Measurements from ENCODE around the gene MYO10. TPM values are rescaled to one million over a fixed set of nuclear protein-coding genes. Genes with fewer than 3 reads are reported as not detected.

The MYO10 gene
- total and polyA plus RNA-seq, 2 experiments from 2014 or later = 33.7 to 52.4 TPM

DNA sequence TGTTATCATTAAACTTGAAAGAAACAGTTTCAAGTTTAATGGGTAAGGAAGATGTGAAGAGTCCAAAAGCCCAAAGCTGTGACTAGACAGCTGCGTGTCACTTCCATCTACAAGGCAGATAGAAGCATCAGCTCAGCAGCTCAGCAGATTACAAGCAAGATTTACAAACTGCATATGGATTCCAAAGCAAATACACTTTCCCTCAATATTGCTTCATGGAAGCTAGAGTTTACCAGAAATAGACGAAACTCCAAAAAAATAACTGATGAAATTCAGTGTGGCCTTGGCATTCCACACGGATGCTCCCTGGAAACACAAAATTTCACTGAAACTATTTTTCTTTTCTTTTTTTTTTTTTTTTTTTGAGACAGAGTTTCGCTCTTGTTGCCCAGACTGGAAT lies 17.9 kb downstream of the MYO10 start:
- Histone ChIP-seq H3K4me2 (no peak overlapping the region), H3K79me2 (peaks cover 95% of the 10 kb centered on the region), H3K27me3 (no peaks in the 10 kb centered on the region), H4K20me1 (ENCODE audit: insufficient read depth, poor library complexity, severe bottlenecking) (peaks cover 56% of the 10 kb centered on the region), H3K4me3 (no peak overlapping the region), H3K27ac (no peak overlapping the region), H3K9me3 (ENCODE audit: low read depth) (no peaks in the 10 kb centered on the region), H2AFZ (no peak overlapping the region), H3K36me3 (replicated peaks; ENCODE audit: insufficient read depth, low read depth) (no peaks in the 10 kb centered on the region), H3K4me1 (ENCODE audit: insufficient read depth) (peaks cover 6% of the 10 kb centered on the region), H3K9me2 (replicated peaks; ENCODE audit: insufficient read depth) (no peaks in the 10 kb centered on the region)
- TF ChIP-seq EZH2phosphoT487 (IDR thresholded peaks at IDR 0.05; ENCODE audit: low read depth, severe bottlenecking, unreplicated experiment) (no peak), EZH2 (IDR thresholded peaks at IDR 0.05; ENCODE audit: borderline replicate concordance) (no peak)
- TF ChIP-seq, protein P1, sequence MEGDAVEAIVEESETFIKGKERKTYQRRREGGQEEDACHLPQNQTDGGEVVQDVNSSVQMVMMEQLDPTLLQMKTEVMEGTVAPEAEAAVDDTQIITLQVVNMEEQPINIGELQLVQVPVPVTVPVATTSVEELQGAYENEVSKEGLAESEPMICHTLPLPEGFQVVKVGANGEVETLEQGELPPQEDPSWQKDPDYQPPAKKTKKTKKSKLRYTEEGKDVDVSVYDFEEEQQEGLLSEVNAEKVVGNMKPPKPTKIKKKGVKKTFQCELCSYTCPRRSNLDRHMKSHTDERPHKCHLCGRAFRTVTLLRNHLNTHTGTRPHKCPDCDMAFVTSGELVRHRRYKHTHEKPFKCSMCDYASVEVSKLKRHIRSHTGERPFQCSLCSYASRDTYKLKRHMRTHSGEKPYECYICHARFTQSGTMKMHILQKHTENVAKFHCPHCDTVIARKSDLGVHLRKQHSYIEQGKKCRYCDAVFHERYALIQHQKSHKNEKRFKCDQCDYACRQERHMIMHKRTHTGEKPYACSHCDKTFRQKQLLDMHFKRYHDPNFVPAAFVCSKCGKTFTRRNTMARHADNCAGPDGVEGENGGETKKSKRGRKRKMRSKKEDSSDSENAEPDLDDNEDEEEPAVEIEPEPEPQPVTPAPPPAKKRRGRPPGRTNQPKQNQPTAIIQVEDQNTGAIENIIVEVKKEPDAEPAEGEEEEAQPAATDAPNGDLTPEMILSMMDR (IDR thresholded peaks at IDR 0.05; ENCODE audit: poor library complexity) = no peak
- 87% methylated on average over 4 of the region's 4 CpGs for WGBS (ENCODE audit: low lambda C conversion rate, missing lambda C conversion rate)
- no peak for DNase-seq (ENCODE audit: low spot score)

DNA sequence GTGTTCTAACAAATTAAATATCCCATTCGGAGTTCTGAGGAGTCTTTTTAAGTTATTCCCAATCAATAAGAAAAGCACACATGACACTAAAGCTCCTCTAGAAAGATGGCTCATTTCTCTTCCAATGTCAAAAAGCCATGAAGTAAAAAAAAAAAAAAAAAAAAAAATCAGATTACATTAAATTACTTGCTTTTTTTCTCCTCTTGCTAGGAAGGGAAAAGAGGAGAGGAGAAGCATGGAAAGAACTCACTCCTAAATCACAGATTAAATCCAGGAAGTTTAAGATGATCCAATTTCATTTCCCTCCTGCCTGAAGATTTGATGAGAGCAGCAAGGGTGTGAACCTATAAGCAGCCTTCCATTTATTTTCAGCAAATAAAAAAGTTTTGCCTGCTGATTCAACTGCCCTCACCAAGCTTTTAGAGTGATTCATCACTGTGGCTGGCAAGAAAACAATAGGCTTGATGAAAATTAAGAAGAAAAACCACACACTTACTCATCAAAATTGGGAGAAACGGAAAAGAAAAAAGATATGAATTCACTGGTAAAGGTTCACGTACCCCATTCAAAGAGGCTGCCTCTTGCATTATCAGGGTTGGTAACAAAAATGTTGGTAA lies 19.7 kb downstream of the MYO10 start:
- WGBS (ENCODE audit: low lambda C conversion rate, missing lambda C conversion rate) = 95% methylated on average over 3 of the region's 3 CpGs
- Histone ChIP-seq H3K4me3 (no peak overlapping the region), H3K9me3 (ENCODE audit: low read depth) (no peaks in the 10 kb centered on the region), H3K4me1 (ENCODE audit: insufficient read depth) (peaks cover 17% of the 10 kb centered on the region), H3K79me2 (peaks cover 98% of the 10 kb centered on the region), H3K27ac (peak overlapping the region; percentile 12), H3K36me3 (replicated peaks; ENCODE audit: insufficient read depth, low read depth) (no peaks in the 10 kb centered on the region), H3K4me2 (no peak overlapping the region), H3K27me3 (no peaks in the 10 kb centered on the region), H4K20me1 (ENCODE audit: insufficient read depth, poor library complexity, severe bottlenecking) (peaks cover 66% of the 10 kb centered on the region), H2AFZ (no peak overlapping the region), H3K9me2 (replicated peaks; ENCODE audit: insufficient read depth) (no peaks in the 10 kb centered on the region)
- DNase-seq (ENCODE audit: low spot score) = no peak
- TF ChIP-seq EZH2phosphoT487 (IDR thresholded peaks at IDR 0.05; ENCODE audit: low read depth, severe bottlenecking, unreplicated experiment) = no peak
- TF ChIP-seq EZH2 (IDR thresholded peaks at IDR 0.05; ENCODE audit: borderline replicate concordance) = no peak
- TF ChIP-seq, protein P1 (IDR thresholded peaks at IDR 0.05; ENCODE audit: poor library complexity) = no peak

DNA sequence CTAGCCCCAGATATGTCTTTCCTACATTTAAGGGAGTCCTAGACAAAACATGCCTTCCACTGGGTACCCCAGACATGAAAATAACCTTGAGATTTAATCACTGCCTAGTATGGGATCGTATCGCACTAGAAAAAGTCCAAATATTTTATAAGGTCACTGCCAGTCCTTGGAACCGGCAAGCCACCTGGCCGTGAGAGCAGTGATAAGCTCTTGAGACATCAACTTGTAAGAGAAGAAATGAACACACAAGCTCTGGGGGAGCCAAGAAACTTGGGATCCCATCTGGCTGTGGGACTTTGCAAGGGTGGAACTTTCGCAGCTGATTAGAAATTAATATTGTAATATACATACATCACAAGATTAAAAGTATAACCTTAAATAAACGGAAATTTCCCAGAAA lies 21.5 kb downstream of the MYO10 start:
- Histone ChIP-seq H3K9me2 (replicated peaks; ENCODE audit: insufficient read depth) (no peaks in the 10 kb centered on the region), H3K4me3 (no peak overlapping the region), H3K9me3 (ENCODE audit: low read depth) (no peaks in the 10 kb centered on the region), H3K27me3 (no peaks in the 10 kb centered on the region), H4K20me1 (ENCODE audit: insufficient read depth, poor library complexity, severe bottlenecking) (peaks cover 64% of the 10 kb centered on the region), H3K27ac (no peak overlapping the region), H3K4me1 (ENCODE audit: insufficient read depth) (peaks cover 17% of the 10 kb centered on the region), H3K79me2 (peaks cover 98% of the 10 kb centered on the region), H3K4me2 (no peak overlapping the region), H2AFZ (no peak overlapping the region), H3K36me3 (replicated peaks; ENCODE audit: insufficient read depth, low read depth) (no peaks in the 10 kb centered on the region)
- 91% methylated on average over 6 of the region's 6 CpGs for whole genome bisulfite sequencing (ENCODE audit: low lambda C conversion rate, missing lambda C conversion rate)
- TF ChIP-seq, protein P1 (IDR thresholded peaks at IDR 0.05; ENCODE audit: poor library complexity) = no peak
- no peak for TF ChIP-seq EZH2 (IDR thresholded peaks at IDR 0.05; ENCODE audit: borderline replicate concordance)
- TF ChIP-seq EZH2phosphoT487 (IDR thresholded peaks at IDR 0.05; ENCODE audit: low read depth, severe bottlenecking, unreplicated experiment) = no peak
- DNase-seq (ENCODE audit: low spot score) = no peak
